Activated gamma-delta T cell treated with anti-CD3 and anti-CD28 coated beads, Interleukin-2, amount 50 U/mL, for 16 hours (primary cell): ENCODE data around the gene GNA12.

Source experiments
- DNase-seq: peaks from one replicate; pipeline ENCODE4 v3.0.0-alpha.2; 2020; ENCODE audit warnings: low read depth

Gene GNA12, protein sequence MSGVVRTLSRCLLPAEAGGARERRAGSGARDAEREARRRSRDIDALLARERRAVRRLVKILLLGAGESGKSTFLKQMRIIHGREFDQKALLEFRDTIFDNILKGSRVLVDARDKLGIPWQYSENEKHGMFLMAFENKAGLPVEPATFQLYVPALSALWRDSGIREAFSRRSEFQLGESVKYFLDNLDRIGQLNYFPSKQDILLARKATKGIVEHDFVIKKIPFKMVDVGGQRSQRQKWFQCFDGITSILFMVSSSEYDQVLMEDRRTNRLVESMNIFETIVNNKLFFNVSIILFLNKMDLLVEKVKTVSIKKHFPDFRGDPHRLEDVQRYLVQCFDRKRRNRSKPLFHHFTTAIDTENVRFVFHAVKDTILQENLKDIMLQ

DNA sequence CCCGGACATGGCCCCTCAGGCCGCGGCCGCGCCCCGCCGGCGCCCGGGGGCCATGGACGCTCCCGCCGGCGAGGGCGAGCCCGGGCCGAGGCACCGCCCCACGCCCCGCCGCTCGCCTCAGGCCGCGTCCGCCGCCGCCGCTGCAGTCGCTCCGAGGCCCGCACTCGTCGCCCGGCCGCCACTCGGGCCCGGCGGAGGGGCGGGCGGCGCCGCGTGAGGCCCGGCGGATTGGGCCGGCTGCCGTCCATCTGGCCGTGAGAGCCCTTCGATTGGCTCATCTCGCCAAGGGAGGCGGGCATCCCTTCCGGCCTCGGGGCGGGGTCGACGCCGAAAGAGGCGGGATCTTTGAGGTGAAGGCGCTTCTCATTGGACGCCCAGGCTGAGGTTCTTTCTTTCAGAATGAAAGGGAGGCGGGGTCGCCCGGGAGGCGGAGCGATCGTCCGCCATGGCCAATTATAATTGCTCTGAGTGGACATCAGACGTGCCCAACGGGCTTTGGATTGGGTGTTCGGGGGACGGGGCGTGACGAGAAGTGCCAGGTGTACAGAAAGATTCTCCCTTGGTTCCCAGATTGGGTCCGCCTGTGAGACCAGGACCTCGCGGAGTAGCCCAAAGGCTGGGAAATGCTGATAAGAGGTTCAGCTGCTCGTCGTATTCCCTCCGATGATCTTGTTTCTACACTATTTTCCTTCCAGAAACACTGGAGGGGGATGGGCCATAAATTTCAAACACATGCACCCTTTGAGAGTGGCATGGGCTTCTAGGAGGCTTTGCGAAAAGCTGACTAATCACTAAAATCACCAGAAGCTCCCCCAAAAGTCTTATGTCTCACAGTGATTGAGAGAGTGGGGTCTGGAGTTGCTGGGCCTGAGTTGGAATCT is at the start of gene GNA12:
Gene GNA12, minus strand, starts transcription at position 156 of the 881 bp plus-strand sequence. Its CDS starts 147 bp downstream, at position 9.
- DNase-seq = peak; percentile 98

DNA sequence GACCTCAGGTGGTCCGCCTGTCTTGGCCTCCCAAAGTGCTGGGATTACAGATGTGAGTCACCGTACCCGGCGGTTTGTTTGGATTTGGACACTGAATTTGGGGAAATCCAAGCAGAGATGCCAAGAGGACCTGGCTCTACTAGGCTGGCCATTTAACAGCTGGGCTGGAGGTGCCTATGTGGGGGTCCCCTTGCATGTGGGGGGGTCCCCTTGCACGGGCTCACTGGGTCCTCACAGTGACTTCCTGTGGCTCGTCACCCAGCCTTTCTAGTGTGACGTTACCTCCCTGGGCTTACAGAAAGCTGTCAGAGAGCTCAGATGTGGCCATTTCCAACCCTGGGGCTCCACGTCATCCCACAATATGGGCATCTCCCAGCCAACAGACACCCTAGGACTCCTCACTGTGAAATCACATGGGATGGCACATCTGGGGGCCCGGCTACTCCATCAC is 49.3 kb upstream of the GNA12 start:
- no peak for DNase-seq

DNA sequence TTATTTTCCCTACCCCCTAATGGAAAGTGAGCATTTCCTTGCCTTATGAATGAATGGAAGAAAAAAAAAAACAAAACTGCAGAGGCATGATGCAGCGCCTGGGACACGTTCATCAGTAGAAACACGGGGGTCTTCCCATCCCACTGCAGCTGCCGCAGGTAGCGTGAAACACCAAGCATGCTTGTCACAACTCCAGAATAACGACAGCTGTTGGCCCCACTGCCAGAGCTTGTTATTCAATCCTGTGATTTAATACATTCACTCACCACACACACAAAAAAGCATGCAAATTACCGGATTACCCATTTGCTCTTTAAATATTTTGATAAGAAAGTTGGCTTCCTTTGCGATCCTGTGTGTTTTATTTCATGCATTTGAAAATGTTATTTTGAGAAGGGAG is 48.4 kb upstream of the GNA12 start:
- DNase-seq = no peak

DNA sequence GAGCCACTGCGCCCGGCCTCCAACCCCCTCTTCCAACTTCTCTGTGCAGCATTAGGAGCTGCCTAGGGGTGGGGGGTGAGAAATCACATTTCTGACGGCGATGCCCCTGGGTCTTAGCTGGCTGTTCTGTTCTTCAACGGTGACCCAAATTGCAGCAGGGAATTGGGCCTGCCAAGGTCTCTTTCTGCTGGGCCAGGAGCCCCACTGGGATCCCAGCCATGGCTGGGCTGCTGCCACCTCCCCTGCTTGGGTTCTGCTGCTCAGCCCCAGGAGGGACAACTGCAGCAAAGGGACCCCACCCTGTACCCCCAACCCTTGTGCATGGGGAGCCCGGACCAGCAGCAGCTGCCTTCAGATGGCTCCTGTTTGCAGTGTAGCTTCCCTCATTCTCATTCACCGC is 43.7 kb upstream of the GNA12 start:
- DNase-seq = no peak

DNA sequence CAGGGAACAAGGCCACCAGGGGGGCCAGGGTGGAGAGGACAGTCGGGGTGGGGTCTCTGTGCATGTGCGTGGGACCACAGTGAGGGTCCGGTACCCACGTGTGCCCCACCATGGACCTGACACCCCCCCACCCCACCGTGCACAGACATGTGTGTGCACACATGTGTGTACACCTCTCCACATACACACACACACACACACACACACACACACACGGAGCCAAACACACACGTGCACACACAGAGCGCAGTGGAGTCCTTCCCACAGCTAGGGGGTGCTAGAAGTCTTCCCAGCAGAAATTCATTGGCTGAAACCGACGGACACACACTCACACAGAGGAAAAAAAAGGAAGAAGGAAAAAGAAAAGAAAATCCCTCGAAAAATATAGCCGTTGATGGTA is 42.8 kb upstream of the GNA12 start:
- no peak for DNase-seq

DNA sequence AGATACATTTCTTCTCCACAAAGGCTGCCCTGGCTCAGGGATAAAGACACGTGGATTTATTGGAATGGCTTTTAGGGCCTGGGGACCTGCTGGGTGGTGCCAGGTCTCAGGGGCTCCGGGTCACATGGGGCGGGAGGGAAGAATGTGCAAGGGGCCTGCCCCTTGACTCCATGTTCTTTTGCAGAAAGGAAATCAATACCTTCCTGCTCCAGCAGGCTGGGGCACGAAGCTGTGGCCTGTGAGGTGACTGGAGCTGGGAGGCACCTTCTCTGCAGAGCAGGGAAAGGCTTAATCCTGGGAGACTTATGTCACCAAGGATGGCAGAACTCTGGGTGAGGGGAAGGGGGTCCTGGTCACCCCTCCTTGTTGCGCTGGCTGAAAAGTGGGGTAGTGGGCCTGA is 42.3 kb upstream of the GNA12 start:
- no peak for DNase-seq

DNA sequence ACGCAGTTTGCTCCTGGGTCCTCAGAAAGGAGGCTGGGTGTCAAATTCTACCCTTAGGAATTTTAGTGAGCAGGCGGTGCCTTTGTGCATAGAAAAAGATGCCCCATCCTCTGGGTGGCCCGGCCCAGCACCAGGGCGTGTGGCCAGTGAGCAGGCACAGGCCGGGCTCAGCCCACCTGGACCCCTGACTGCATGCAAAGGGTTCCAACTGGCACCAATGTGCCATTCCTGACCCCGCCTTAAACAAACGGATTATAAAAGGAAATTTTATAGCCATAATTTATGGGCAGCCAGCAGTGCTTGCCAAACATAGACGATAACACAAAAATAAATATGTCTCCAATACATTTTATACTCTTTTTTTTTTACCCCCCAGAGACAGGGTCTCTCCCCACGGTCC is 40.1 kb upstream of the GNA12 start:
- DNase-seq = no peak

DNA sequence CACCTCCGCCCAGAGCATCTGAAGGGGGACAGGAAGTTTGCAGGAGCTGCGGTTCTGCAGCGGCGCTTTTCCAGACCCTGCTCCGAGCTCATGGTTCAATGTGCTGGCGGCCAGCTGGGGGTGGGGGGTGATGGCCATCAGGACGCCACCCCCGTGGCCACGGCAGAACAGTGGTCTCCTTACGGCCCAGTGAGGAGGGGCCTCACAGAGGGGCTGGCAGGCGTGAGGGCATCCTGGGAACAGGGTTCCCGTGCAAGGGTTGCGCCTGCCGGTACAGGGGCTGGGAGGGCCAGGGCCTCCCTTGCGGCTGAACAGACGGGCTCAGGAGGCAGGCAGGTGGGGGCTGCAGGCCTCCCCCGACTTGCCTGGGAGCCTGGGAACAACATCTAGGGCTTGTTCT is 39.0 kb upstream of the GNA12 start:
- DNase-seq = no peak

DNA sequence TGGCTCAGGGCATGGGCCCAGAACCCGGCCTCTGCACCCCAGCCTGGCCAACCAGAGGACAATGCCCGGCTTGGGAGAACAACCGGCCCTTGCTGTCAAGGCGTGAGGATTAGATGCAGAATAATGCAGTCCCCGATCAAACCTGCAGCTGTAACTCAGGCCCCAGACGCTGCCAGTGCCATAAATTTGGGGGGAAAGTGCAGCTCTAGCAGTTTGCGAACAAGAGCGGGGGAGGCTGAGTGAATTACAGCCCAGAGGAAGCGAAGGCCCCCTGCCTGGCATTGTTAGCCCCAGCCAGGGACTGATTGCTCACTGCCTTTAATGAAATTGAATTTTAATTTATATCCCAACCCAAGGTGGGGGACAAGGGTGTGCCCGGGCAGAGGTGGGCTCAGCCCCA is 38.0 kb upstream of the GNA12 start:
- no peak for DNase-seq

DNA sequence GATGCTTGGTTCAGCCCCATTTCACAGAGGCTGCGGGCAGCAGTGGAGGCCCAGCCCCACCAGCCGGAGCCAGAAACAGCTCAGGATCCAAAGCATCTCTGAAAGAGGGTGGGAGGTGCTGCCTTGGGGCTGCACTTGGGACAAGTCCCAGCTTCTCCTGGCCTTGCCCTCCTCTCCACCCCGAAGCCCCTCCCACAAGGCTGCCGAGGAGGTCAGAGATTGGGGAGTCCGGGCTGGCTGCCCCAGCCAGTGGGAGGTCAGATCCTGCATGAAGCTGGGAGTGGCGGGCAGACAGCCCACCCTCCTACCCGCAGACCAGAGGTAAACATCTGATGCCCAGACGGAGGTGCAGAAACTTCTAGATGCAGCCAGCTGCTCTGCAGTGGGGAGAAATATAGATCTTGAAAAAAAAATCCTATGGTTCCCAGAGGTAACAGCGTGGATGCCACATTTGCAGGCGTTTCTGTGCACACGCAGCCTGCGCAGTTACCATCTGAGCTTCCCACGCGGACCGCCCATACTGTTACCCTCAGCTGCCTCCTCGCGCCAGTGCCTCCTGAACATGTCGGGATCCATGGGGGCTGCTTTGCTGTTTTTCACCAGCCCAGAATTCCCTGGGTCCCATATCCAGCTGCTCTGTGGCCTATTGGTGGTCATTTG is 36.9 kb upstream of the GNA12 start:
- no peak for DNase-seq

DNA sequence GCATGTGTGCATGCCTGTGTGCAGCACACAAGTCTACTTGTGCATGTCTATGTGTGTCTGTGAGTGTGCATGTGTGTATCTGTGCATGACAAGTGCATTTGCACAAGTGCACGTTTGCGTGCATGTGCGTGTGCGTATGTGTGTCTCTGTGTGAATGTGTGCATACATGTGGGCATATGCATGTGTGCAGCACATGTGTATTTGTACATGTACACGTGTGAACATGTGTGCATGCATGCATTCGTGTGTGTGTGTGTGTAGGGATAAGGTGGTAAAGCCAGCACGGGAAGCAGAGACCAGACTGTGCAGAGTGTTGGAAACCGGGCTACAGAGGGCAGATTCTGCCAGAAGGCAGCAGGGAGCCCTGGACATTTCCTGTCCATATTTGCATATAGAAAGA is 35.9 kb upstream of the GNA12 start:
- no peak for DNase-seq

DNA sequence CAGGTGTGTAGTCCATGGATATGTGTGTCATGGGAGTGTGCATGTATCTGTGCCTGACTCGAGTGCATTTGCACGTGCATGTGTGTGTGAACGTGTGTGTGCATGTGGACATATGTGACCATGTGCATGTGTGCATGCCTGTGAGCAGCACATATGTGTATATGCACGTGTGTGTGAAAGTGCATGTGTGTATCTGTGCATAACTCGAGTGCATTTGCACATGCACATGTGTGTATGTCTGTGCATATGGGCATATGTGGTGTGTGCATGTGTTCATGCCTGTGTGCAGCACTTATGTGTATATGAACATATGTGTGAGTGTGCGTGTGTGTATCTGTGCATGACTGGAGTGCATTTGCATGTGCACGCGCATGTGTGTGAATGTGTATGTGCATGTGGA is 35.2 kb upstream of the GNA12 start:
- no peak for DNase-seq

DNA sequence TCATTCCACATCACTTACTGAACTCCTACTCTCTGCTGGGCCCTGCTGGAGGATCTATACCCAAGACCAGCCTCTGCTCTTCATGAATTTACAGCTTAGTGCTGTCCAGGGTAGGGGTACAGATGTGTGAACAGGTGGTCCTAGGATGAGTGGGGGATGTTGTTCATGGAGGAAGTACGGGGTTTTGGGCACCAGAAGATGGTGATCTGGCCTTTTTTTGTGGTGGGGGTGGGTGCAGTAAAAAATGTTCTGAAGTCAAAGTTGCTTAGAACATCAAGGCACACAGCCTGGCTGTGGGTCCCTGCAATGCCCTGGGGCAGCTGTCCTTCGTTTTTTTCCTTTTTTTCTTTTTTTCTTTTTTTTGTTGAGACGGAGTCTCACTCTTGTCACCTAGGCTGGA is 34.2 kb upstream of the GNA12 start:
- DNase-seq = no peak

DNA sequence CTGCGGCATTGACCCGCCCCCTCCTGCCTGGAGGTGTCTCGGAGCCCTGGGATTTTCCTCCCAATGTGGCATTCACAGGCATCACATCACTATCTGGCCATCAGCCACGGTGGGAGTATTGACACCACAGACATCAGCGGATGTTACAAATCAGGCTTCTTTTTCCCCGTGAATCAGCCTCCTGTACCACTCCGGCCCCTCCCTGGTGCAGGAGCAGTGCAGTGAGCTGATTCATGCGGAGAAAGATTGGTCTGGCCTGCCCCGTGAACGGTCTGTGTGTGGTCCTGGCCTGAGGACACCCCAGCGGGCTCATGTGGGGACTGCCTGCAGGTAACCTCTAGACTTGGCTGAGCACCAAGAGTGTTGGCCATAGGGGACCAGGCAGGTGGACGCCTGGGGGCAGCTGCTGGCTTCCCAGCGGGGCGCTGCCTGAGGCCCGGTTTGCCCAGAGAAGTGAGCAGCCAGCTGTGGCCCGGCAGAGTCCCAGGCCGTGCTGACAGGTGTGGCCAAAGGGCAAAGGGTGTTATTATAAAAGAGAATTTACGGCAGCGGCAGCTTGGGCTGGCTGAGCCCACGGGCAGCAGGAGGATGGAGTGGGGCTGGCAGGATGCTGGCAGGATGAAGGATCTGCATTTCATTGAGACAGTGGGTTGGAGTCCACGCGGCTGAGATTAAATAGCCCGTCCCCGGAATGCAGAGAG is 32.1 kb upstream of the GNA12 start:
- DNase-seq = no peak

DNA sequence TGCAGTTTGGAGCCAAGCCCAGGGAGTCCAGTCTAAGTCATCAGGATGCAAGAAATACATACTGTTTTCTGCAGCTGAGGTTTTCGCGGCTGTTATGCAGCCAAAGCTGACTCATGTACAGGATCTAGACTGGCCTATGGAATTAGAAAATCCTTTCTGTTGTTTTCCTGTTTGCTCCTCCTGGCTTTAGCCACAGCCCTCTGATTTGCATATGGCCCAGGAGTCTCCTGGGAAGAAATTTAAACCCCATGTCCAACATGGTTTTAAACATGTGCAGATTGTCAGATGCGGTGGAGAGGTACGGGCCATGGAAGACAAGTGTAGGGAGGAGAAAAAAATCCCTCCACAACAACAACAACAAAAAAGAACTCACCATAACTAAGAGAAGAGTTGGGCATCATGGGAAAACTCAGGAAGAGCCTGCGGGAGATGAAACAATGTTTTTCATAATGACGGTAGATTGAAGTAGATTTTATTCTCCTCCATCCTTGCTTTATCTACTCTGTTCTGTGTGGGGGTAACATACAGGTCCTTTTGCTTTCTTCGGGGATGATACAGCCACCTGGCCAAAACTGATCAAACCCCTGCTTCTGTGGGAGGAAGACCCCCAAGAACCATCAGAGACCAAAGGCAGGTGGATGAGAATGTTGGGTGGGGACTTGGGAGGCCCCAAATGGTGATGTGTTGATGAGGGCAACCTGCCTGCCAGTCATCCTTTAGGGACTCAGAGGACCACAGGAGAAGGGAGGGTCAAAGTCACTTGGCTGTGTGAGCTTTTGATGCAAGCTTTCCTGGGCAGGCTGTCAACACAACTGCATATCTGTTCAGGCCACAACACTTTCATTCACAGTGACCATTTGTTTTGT is 29.8 kb upstream of the GNA12 start:
- DNase-seq = no peak

DNA sequence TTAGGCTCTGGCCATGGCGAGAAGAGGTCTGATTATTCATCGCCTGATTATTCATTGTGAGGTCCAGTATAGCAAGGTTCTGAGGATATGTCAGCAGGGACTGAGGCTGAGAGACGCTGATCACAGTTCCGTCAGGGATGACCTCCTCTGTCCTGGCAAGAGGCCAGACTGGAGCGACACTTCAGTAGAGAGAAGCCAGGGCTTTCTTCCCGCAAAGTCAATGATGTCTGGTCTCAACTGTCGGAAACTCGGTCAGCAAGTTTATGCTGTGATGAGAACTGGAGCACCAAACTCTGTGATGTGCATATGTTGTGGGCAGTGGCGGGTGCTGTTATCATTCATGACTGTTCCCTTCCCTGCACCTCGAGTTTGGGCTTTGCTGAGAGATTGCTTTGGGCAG is 29.0 kb upstream of the GNA12 start:
- no peak for DNase-seq

DNA sequence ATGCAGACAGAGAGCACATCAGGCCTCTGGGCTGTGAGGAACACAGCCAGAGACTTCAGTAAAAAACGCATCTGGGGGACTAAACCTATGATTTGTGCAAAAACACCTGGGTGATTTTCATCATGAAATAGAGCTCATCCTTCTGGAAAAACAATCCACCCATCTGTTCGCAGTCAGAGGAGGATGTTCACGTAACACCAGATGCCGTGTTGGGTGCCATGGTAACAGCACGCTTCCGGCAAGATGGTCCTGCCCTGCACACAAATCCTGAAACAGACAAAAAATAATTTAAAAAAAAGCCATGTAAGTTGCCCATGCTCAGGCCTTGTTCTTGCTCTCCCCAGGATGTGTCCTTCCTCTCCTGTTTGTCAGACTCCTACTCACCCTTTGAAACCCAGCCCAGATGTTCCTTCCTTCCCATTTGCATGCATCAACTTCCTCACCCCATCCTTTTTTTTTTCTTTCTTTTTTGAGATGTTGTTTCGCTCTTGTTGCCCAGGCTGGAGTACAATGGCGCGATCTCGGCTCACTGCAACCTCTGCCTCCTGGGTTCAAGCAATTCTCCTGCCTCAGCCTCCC is 28.3 kb upstream of the GNA12 start:
- DNase-seq = no peak

DNA sequence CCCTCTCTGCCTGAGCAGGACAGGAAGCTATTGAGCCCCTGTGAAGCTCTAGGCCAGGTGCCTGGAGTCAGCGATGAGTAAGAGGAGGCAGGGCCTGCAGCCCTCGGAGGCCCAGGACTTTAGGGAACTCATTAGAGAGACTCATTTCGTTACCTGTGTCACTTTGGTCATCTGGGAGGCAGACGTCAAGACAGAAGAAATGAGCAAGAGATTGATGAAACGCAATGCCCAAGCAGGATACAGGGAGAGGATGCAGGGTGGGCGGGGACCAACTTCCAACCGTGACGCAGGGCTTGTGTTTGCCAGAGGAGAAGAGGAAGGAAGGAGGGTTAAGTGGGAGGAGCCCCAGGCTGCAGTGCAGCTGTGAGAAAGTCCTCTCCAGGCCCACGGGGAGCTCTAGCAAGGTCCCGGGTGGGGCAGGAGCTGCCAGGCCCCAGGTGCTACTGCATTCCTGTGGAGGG is 26.4 kb upstream of the GNA12 start:
- DNase-seq = no peak

DNA sequence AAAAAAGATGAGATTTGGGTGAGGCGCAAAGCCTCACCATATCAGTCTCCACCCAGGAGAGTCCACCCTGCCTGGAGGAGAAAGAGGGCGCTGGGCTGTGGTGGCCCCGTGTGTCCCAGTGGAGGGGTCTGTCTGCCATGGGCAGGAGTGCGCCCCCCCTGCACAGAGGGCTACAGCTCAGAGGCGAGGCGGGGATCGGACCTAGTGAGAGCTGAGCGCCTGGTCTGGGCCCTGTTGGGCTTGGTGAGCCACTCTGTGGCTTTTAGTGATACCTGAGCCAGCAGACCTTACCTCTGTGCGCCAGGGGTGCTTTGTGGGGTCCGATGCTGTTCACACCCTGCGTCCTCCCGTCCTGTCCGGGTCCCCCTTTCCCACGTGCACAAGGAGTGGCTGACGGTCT is 25.9 kb upstream of the GNA12 start:
- DNase-seq = no peak

DNA sequence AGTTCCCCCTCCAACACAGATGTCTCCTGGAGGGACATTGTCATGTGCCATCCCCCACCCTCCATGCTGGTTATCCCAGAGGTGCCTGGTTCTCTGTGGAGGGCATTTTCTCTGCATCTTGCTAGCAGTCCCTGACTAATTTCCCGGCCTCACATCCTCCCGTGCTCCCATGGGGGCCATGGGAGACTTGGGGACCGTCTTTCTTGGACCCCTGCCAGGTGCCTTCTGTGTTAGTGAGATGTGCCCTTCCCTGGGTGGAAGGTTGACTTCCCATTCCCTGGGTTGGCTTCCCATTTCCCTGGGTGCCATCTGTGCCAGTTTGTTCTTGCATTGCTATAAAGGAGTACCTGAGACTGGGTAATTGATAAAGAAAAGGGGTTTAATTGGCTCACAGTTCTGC is 22.5 kb upstream of the GNA12 start:
- no peak for DNase-seq
